Measurements from ENCODE around the gene HUWE1.

DNA sequence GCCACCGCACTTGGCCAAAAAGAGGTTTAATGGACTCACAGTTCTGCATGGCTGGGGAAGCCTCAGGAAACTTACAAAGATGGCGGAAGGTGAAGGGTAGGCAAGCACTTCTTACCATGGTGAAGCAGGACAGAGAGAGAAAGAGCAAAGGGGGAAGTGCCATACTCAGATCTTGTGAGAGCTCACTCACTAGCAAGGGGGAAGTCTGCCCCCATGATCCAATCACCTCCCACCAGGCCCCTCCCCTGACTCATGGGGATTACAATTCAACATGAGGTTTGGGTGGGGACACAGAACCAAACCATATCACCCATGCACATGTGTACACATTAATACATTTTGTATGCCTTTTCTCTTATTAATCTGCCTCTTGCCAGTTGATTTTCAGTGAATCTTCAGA is 175.2 kb downstream of the HUWE1 start:
- TF ChIP-seq, protein P1, sequence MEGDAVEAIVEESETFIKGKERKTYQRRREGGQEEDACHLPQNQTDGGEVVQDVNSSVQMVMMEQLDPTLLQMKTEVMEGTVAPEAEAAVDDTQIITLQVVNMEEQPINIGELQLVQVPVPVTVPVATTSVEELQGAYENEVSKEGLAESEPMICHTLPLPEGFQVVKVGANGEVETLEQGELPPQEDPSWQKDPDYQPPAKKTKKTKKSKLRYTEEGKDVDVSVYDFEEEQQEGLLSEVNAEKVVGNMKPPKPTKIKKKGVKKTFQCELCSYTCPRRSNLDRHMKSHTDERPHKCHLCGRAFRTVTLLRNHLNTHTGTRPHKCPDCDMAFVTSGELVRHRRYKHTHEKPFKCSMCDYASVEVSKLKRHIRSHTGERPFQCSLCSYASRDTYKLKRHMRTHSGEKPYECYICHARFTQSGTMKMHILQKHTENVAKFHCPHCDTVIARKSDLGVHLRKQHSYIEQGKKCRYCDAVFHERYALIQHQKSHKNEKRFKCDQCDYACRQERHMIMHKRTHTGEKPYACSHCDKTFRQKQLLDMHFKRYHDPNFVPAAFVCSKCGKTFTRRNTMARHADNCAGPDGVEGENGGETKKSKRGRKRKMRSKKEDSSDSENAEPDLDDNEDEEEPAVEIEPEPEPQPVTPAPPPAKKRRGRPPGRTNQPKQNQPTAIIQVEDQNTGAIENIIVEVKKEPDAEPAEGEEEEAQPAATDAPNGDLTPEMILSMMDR (conservative IDR thresholded peaks at IDR 0.05 in 1 of 2, IDR thresholded peaks at IDR 0.05 in 1 of 2; ENCODE audit: low read depth in 1 of 2, low read length in 2 of 2), result no peak
- TF ChIP-seq EZH2 (IDR thresholded peaks at IDR 0.05; ENCODE audit: low read length, missing control alignments), result no peak

All from fibroblast of lung (primary cell).